NOMO-1 (cell line): ENCODE measurements around the gene UBN1.
"Not testable (repeated sequence)": the region's sequence is repeated elsewhere in the genome, so short reads cannot be mapped to it uniquely, and the experiment has no call there.

Source experiments
- DNase-seq, 2 experiments: peaks; one replicate each; lab custom pipeline; 2025; ENCODE audit not compliant: unreplicated experiment in 2 of 2; lab: John Stamatoyannopoulos, UW

The UBN1 gene

DNA sequence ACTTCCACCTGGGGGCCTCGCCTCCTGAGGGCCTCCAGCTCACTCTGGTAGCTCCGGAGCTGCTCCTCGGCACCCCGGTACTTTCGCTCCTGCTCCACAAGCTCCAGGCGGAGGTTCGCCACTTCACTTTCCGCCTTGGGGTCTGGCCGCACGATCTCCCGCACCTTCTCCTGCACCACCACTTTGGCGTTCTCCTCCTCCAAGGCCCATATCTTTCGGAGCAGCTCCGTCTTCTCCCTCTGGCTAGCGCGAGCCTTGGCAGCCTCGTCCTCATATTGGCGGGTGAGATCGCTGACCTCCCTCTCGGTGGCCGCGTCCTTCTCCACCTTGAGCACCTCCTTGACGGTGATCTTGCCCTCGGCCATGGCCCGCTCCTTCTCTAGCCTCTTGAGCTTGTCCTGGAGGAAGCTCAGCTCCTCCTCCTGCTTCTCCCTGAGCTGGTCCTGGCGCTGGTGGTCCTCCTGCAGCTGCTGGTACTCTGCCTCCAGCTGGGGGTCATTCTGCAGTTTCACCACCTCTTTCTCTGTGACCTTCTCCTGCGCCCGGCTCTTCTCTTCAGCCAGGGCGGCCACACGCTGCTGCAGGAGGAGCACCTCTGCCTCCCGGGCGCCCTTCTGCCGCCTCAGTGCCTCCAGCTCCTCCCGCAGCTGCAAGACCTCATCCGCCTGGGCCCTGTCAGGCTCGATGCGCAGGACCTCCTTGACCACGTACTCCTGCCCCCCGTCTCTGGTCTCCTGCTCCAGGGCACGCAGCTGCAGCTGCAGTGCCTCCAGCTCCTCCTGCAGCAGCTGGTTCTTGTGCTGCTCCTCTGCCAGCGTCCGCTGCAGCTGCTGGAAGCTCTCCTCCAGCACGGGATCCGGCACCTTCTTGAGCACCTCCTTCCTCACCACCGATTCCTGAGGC lies 37.9 kb downstream of the UBN1 start:
- no peak for DNase-seq

DNA sequence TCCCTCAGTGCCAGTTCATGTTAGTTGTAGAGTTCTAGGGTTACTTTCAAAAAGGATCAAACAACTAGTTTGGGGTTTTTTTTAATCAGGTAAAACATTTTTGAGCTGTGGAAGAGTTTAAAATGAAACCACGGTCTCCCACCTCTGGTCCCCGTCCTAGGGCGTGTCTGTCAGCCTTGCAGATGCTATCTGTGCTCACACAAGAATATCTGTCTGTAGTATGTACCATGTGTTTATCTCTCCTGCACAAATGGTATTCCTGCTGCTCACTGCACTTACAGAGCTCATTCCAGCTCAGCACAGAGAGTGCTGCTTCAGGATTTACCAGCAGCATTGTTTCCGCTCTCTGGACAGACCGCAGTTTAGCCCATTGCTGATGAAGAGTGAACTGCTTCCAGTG lies 38.9 kb downstream of the UBN1 start:
- DNase-seq: no peak

DNA sequence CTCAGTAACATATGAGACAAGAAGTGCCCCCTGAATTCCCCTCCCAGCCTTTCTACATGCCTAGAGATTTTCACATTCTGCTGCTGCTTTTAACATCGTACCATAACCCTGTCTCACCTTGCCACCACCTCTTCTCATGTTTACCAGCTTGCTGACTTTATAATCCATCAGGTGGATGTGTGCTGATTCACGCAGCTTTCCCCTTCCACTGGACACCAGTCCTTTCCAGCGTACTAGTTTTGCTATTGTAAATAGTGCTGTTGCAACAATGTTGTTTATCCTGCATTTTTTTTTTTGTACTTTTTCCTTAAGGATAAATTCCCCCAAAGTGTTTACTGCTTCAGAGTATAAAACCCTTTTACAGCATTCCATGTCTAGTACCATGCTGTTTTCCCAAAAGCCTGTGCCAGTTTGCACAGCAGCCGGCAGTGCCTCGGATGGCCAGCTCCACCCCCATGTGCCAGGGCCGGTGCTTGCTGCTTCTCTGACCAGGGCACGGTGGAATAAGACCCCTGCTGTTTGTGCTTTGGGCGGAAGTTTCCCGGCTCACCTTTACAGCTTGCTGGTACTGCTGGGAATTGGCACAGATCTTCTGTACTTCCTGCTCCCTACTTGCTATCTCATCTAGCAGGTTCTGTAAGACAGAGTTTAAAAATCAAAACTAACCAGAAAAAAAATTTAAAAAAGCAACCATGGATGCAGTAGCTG lies 41.3 kb downstream of the UBN1 start:
- DNase-seq: no peak

DNA sequence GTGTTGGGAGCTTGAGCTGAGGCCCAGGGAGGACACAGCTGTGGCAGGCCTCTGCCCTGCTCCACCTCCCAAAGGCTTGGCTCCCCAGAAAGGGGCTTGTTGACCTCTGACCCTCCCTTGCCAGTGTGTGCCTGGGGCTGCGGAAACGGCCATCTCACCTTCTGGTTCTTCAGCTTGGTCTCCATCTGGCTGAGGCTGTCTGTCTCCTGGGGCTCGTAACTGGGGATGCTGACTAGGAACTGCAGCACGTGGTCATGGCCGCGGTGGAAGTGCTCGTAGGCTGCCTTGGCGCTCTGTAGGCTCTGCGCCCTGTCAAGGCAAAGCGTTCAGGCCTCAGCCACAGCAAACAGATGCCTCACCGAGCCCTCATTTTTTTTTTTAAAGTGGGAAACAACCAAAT lies 42.7 kb downstream of the UBN1 start:
- no peak for DNase-seq

DNA sequence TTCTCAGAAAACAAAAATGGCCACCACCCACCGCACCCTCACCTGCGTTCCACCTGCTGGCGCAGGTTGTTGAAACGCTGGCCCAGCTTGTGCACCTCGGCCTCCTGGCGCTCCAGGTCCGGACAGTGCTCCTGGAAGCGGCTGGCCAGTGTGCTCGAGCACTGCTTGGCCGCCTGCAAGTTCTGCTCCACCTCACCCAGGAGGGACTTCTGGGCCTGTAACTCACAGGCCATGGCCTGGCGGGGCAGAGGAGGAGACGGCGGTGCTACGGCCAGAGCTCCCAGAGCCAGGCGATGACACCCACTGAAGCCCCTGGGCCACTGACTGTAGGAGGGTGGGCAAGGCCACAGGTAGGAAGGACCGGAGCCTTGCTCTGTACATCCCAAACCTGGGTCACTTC lies 43.4 kb downstream of the UBN1 start:
- no peak for DNase-seq

DNA sequence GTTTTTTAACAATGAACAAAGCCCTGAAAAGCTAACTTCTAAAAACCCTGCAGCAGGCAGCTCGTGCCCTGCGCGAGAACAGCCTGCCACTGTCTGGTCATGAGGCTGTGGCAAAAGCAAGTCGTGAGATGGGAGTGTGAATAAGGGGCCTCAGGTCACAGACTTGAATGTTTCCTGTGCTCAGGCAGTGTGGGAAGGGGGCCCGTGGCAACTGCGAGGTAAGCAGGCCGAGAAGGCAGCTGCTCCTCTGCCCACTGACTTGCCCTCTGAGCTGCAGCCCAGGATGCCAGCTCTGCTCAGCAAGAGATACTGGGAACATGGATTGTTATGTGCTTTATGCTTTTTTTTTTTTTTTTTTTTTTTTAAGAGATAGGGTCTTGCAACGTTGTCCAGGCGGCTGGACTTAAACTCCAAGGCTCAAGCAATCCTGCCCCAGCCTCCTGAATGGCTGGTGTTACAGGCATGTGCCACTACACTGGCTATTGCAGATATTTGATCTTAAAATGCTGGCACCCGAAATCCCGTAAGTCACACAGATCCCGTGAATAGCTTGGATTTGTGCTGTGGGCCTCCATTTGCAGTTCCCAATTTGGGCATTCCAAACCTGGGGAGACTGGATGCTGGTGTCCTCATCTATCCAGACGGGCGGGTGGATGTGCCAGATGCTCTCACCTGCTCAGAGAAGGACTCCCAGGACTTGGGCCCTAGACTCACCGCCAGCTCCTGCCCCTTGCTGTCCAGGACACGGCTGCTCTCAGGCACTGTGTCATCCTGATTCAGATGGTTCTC lies 44.0 kb downstream of the UBN1 start:
- DNase-seq: no peak

DNA sequence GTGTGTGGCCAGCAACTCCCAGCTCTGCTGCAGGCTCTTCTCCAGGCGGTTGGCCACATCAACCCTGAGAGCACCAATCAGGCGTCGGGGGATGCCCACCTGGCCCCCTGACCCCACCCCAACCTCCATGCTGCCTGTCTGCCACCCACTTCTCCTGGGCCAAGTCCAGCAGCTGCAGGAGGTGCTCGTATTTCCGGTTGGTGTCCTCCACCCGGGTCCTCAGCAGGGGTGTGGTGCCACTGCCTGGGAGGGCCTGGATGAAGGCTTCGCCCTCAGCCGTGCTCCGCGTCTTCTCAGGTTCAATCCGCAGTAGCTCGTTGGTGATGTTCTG lies 44.6 kb downstream of the UBN1 start:
- no peak for DNase-seq

DNA sequence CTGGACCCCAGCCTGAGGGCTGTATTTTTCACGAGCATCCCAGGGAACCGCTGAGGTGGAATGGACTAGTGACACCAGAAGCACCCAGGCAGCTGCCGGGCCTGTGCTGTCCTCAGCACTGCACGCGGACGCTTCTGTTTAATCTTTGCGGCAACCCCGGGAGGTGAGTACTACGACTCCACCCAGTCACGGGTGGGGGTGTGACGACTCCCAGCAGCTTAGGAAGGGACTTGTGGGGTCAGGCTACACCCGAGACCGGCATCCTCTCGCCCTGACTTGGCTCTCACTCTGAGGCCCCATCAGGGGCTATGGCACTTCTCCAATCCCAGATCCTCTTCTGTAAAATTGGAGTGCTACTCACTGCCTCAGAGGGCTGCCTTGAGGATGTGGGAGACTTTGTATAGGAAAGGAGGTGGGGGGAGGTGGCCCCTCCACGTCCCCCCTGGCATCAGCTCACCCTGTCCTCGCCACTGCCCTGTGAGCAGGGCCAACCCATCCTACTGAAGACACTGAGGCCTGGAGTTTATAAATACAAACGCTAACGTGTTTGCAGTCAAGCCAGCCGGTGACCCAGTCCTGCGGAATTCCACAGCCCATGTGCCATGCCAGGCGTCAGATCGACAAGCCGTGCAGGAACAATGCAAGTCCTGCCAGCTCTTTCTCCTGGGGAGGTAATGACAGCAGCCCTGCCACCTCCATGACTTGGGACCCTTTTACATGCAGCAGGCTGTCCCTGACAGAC lies 45.3 kb downstream of the UBN1 start:
- no peak for DNase-seq

DNA sequence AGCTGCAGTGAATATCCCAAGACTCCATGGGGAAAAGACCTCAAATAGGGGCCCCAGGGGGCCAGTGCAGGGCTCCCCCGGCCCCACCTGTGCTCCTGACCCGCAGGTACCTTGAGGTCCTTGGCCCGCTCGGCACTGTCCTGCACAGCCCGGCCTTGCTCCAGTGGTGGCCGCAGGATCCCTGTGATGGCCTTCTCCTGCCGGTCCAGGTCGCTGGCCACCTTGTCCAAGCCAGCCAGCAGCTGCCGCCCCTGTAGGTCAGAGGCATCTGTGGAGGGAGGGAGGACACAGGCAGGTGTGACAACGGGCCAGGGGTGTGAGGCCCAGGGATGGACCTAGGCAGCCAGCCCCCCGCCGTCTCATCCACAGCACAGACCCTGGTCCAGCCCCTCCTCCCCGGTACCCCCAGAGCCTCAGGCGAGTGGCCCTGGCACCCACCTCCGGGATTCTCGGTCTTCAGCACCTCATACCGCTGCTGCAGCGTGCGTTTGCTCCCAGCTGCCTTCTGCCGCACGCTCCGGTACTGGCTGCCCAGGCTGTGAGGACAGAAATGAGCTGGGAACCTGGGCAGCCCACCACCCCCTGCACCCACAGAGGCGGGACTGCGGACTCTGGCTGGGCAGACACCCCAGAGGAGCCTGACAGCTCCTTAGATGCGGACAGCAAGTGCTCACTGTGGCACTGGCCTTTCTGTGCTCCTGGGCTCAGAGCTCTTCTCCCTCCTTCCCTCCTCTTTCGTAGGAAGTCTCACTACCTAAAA lies 46.0 kb downstream of the UBN1 start:
- no peak for DNase-seq

DNA sequence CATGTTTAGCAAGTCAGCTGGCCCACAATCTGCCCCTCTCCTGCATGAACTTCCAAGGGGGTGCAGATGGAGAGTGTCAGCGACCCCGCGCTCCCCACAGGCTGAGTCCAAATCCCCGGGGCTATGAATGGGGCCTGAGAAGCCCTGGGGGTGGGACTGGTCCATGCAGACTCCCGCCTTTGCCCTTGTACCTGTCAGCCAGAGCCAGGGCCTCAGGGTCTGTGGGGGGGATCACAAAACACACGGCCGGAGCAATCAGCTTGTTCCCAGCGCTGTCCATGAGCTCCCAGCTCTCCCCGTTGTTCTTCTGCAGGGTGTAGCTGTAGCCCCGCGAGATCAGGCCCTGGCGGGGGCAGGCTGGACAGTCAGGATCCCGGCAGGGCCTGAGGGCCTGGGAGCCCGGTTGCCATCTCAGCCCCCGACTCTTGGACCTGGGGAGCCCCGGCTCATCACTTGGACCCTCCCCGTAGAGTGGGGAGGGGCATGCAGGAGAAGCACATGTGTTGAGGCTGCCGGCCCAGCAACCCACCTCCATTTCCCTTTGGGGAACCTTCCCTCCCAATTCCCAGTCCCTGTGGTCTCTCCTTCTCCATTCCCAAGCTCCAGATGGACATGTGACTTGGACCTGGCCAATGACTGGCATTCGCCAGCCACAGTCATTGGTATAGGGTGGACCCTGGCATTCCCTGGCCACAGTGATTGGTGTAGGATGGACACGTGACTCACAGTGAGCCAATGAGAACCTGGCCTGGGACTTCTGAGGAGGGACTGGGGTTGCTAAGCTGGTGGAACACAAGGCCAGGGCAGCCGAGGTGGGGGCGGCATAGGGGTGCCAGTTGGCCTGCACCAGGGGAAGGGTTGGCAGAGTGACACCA lies 47.2 kb downstream of the UBN1 start:
- DNase-seq: no peak

DNA sequence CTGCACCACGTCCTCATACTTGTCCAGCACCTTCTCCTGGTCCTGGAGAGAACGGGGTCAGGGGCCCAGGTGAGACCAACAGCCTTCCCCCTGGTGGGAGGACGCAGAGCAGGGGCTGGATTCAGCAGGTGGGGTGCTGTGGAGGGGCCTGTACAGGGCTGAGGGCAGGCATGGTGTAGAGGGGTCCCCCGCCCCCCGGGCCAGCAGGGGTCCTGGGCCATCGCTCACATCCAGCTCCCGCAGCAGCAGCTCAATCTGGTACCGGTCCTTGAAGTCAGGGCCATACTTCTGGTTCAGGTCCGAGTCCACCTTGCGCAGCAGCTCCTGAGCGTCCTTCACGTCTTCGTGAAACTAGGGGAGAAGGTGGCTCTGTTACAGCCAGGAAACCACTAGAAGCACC lies 48.1 kb downstream of the UBN1 start:
- no peak for DNase-seq

DNA sequence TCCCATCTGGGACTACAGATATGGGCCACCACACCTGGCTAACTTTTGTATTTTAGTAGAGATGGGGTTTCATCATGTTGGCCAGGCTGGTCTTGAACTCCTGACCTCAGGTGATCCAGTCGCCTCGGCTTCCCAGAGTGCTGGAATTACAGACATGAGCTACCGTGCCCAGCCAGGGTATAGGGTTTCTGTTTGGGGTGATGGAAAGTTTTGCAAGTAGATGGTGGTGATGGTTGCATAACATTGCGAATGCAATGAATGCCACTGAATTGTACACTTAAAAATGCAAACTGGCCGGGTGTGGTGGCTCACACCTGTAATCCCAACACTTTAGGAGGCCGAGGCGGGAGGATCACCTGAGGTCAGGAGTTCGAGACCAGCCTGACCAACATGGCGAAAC lies 49.5 kb downstream of the UBN1 start:
- DNase-seq: not testable (repeated sequence)

DNA sequence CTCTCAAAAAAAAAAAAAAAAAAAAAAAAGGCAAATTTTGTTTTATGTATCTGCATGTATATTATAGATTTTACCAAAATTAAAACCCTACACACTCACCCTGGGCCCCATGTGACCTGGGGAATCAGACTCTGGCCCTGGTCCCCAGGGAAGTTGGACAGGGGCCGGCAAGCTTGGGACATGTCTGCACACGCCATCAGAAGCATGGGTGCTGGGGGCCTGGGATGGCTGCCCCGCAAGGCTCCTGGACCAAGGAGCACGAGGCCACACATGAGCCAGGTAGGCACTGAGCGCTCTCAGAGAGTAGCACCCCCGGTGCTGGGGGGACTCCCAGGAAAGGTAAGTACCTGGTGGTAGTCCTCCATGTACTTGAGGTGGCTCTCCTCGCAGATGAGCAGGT lies 50.0 kb downstream of the UBN1 start:
- no peak for DNase-seq

DNA sequence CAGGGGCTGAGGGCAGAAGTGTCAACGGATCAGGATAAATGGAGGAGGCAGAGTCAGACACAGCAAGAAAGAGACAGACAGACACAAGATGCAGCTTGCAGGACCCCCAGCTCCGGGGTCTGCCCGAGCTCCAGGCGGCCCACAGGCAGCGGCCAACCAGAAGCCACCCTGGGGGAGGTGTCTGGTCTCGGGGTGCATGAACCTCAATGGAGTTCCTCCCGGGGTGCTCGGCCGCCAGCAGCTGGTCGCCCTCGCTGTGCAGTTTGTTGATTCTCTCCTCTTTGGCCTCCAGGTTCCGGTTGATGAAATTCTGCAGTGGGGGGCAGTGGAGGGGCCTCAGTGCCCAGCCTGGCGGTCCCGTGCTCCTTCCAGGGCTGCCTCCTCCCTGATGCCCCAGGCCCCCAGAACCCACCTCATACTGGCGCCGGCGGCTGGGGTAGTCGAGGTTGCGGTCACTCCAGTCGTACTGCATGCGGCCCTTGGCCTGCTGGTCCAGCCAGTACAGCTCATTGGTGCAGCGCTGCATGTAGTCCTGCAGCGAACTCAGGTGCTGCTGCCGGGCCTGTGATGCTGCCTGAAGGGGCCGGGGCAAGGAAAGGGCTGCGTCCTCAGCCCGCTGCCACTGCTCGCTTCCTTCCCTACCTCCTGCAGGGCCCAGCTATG lies 51.7 kb downstream of the UBN1 start:
- DNase-seq: no peak

DNA sequence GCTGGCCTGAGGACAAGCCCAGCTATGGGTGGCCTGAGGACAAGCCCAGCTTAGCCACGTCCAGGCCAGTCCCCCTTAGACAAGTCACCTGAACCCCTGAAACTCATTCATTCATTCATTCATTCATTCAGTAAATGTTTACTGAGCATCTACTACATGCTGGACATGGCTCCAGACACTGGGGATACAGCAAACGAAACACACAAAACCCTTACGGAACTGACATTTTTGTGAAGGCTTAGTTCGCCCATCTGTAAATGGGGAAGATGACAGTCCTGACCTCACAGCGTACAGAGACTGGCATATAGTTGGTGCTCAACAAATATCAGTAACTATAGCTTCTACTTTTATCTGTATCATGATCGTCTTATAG lies 52.2 kb downstream of the UBN1 start:
- no peak for DNase-seq

DNA sequence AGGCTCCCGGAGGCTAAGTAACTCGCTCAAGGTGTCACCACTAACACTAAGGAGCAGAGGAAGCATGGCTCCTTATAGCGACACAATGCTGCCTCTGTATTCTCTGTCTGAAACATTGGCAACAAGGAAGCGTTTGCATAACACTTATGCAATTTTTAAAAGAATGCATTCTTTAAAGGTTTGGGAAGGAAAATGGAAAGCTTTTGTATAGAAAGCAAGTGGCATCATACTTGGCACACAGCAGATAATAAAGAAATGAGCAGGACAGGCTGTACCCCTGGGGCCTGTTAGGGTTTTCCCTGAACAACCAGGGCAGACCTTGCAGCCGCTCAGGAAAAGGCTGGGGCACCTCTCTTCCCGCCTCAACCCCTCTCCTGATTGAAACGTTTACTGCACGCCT lies 52.8 kb downstream of the UBN1 start:
- no peak for DNase-seq

DNA sequence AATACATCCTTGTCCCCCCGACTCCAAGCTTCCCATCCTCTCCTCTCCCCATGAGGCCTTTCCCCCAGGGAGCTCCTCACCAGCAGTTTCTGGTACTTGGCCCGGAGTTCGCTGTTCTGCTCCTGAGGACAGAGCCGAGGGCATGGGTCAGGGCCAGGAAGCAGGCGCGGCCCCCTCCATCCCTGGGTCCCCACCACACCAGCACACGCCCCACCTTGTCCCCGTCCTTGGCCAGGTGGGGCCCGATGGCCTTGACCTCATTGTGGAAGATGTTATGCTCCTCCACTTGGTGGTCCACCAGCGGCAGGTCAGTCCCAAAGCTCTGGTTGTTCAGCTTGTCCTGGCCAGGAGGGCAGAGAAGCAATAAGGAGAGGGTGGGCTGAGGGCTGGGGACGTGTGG lies 53.5 kb downstream of the UBN1 start:
- DNase-seq: no peak

DNA sequence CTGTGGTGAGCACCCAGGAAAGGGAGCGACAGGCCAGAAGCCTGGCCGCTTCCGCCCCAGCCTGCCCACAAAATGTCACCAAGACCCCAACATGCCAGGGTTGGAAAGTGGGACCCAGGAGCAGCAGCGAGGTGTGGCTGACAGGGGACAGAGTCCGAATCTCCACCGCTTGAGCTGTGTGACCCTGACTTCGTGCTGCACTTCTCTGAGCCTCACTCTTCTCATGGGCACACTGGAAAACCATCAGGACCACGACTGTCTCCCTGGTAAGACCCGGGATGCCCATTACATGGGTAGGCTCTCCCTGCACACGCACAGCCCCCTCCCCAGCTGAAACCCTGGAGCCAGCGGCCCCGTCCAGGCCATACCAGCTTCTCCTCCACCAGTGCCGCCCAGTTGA lies 54.8 kb downstream of the UBN1 start:
- no peak for DNase-seq
